K562 (cell line): ENCODE results near the gene INO80. TPM values are rescaled to one million over a fixed set of nuclear protein-coding genes. Genes with fewer than 3 reads are reported as not detected.

Source experiments
- ARID4B ChIP-seq: sonication (generic); formaldehyde crosslinking; IDR thresholded peaks from 2 replicates; pipeline ENCODE4 v1.8.0; 2022; ENCODE audit warnings: mild to moderate bottlenecking, missing genetic modification reagents
- CBX5 ChIP-seq: IDR thresholded peaks from 2 replicates; pipeline ENCODE4 v1.6.1; 2014; ENCODE audit warnings: low read depth, borderline replicate concordance
- CEBPZ ChIP-seq: fragments of 150-350 bp; IDR thresholded peaks from 2 replicates; pipeline ENCODE4 v1.6.1; 2014; ENCODE audit warnings: low read depth, mild to moderate bottlenecking, low read length, borderline replicate concordance
- CHD4 ChIP-seq: fragments of 200-600 bp; sonication (generic); IDR thresholded peaks from 3 replicates; pipeline ENCODE4 v1.6.1; 2012; ENCODE audit warnings: low read depth, mild to moderate bottlenecking, mixed read lengths, low read length, inconsistent platforms; ENCODE audit not compliant: insufficient read depth, insufficient replicate concordance, poor library complexity, severe bottlenecking
- CREB1 ChIP-seq, 2 experiments: sonication (generic) in 1 of 2; formaldehyde crosslinking in 1 of 2; IDR thresholded peaks; 2 replicates each; pipeline versions ENCODE4 v1.6.1 to v1.8.0; 2012 to 2022; ENCODE audit warnings: inconsistent platforms in 1 of 2, mild to moderate bottlenecking in 1 of 2, missing genetic modification reagents in 1 of 2, moderate library complexity in 1 of 2
- FIP1L1 ChIP-seq: fragments of 200-400 bp; formaldehyde crosslinking; IDR thresholded peaks from 2 replicates; pipeline ENCODE4 v1.6.1; 2018; ENCODE audit warnings: mild to moderate bottlenecking, low read depth, low read length; ENCODE audit not compliant: poor library complexity, severe bottlenecking
- FOXJ3 ChIP-seq: sonication (generic); formaldehyde crosslinking; IDR thresholded peaks from 2 replicates; pipeline ENCODE4 v1.4.0; 2020; ENCODE audit warnings: mild to moderate bottlenecking, missing genetic modification reagents
- HLTF ChIP-seq: fragments of 450-650 bp; IDR thresholded peaks from 2 replicates; pipeline ENCODE4 v1.6.1; 2016
- HNRNPH1 ChIP-seq: fragments of 200-400 bp; formaldehyde crosslinking; optimal IDR thresholded peaks from 2 replicates; pipeline ENCODE3; 2017; ENCODE audit warnings: low read depth, mild to moderate bottlenecking, low read length, moderate library complexity
- MITF ChIP-seq: IDR thresholded peaks from 2 replicates; pipeline ENCODE4 v1.6.1; 2014; ENCODE audit warnings: antibody characterized with exemption
- NFATC3 ChIP-seq: fragments of 450-650 bp; IDR thresholded peaks from 2 replicates; pipeline ENCODE4 v1.6.1; 2017; ENCODE audit warnings: mild to moderate bottlenecking
- NFE2 ChIP-seq: IDR thresholded peaks from 2 replicates; pipeline ENCODE4 v1.6.1; 2014; ENCODE audit warnings: antibody characterized with exemption, low read depth
- OTX1 ChIP-seq: fragments of 450-650 bp; formaldehyde crosslinking; IDR thresholded peaks from 2 replicates; pipeline ENCODE4 v1.4.0; 2022; ENCODE audit warnings: mild to moderate bottlenecking
- SAP30 ChIP-seq: fragments of 200-600 bp; sonication (generic); IDR thresholded peaks from 2 replicates; pipeline ENCODE4 v1.6.1; 2012; ENCODE audit warnings: borderline replicate concordance, low read depth, mild to moderate bottlenecking, moderate library complexity, low read length, control low read depth, inconsistent platforms; ENCODE audit not compliant: insufficient read depth, poor library complexity, severe bottlenecking
- ZFP36 ChIP-seq: fragments of 150-350 bp; IDR thresholded peaks from 2 replicates; pipeline ENCODE4 v1.6.1; 2018; ENCODE audit warnings: low read length, low read depth; ENCODE audit not compliant: partially characterized antibody
- ZNF232 ChIP-seq: sonication (generic); formaldehyde crosslinking; IDR thresholded peaks from 2 replicates; pipeline ENCODE4 v1.8.0; 2022; ENCODE audit warnings: mild to moderate bottlenecking, missing genetic modification reagents
- ZNF24 ChIP-seq: fragments of 450-650 bp; IDR thresholded peaks from 2 replicates; pipeline ENCODE4 v1.6.1; 2016
- ZZZ3 ChIP-seq: fragments of 450-650 bp; IDR thresholded peaks from 2 replicates; pipeline ENCODE4 v1.6.1; 2016; ENCODE audit warnings: antibody characterized with exemption, mild to moderate bottlenecking, moderate library complexity
- polyA plus RNA-seq, 8 experiments: library from polyadenylated mRNA; depleted of rRNA in 4 of 8; stranded (reverse) in 5 of 8; unstranded in 3 of 8; fragments of >200 nt; fragmentation: Nextera tagmentation in 2 of 8; fragmentation: Illumina TruSeq in 1 of 8; extraction: Ambion mirVana in 2 of 8; extraction: Trizol in 1 of 8; gene quantifications; 2 replicates each; pipeline versions ENCODE4 v1.2.1 to v1.2.3, GENCODE V29; 2011 to 2014; ENCODE audit warnings: inconsistent platforms in 1 of 8, missing spikeins in 1 of 8
- total RNA-seq, 7 experiments: library from RNA; depleted of rRNA in 6 of 7; stranded (reverse); fragments of >200 nt in 6 of 7; fragmentation: Illumina TruSeq in 2 of 7; extraction: Trizol in 2 of 7; gene quantifications; 2 replicates each; pipeline versions ENCODE4 v1.2.1 to v1.2.3, GENCODE V29; 2011 to 2021; ENCODE audit warnings: low replicate concordance in 1 of 7

INO80 gene
- total and polyA plus RNA-seq, 9 of the 15 experiments (the other 6 are each of a cell fraction or from before 2014, with no cell fraction given): 1.1 to 25.7 (median 19.9) TPM

GRCh38 chr15:40941528-40942336, 174.3 kb downstream of the INO80 start (continued):
- TF ChIP-seq CEBPZ (no peak), ARID4B (CRISPR knock-in tag) (peak; percentile 60; the same call in 1 of the 2 replicates), FOXJ3 (no peak), NFATC3 (no peak), ZNF24 (no peak), CBX5 (no peak), ZFP36 (no peak), NFE2 (no peak), SAP30 (no peak), MITF (no peak), HNRNPH1 (no peak), ZZZ3 (no peak), CREB1 (IDR thresholded peaks at IDR 0.05) (no peak), CREB1 (CRISPR knock-in tag; IDR thresholded peaks at IDR 0.05) (no peak), ZNF232 (CRISPR knock-in tag) (no peak), OTX1 (CRISPR knock-in tag) (no peak), CHD4 (no peak), FIP1L1 (peak; percentile 61), HLTF (no peak)
